Astrocyte (in vitro differentiated cells and primary cell): Measurements from ENCODE around the gene FARS2. TPM values are rescaled to one million over a fixed set of nuclear protein-coding genes. Genes with fewer than 3 reads are reported as not detected.

Experiments used
- DNase-seq: peaks from one replicate; pipeline ENCODE4 v3.0.0-alpha.2; 2010; ENCODE audit warnings: low read depth
- FAIRE-seq: peaks from 2 replicates; lab custom pipeline; 2011; peaks lifted over from hg19 to GRCh38; lab: Jason Lieb, UNC
- H2AFZ ChIP-seq: 2 replicates; pipeline ENCODE4 v1.6.0; 2012; ENCODE audit warnings: low read depth, low read length, inconsistent platforms
- H3K27ac ChIP-seq: 2 replicates; pipeline ENCODE4 v1.5.1; 2011; ENCODE audit warnings: low read depth, low read length, inconsistent platforms
- H3K27me3 ChIP-seq: 2 replicates; pipeline ENCODE4 v1.6.0; 2011; ENCODE audit warnings: low read length, inconsistent platforms; ENCODE audit not compliant: insufficient read depth
- H3K36me3 ChIP-seq: 2 replicates; pipeline ENCODE4 v1.5.1; 2011; ENCODE audit warnings: low read length, inconsistent platforms; ENCODE audit not compliant: insufficient read depth
- H3K4me1 ChIP-seq: 2 replicates; pipeline ENCODE4 v1.5.1; 2011; ENCODE audit warnings: low read length, inconsistent platforms; ENCODE audit not compliant: insufficient read depth
- H3K4me2 ChIP-seq: 2 replicates; pipeline ENCODE4 v1.6.0; 2012; ENCODE audit warnings: low read length, inconsistent platforms
- H3K4me3 ChIP-seq: 2 replicates; pipeline ENCODE4 v1.5.1; 2011; ENCODE audit warnings: low read depth, mild to moderate bottlenecking, low read length, inconsistent platforms; ENCODE audit not compliant: insufficient read depth
- H3K79me2 ChIP-seq: 2 replicates; pipeline ENCODE4 v1.6.0; 2012; ENCODE audit warnings: mild to moderate bottlenecking, low read length, inconsistent platforms; ENCODE audit not compliant: insufficient read depth
- H3K9ac ChIP-seq: 2 replicates; pipeline ENCODE4 v1.6.0; 2012; ENCODE audit warnings: mild to moderate bottlenecking, low read length, inconsistent platforms
- H3K9me3 ChIP-seq: 2 replicates; pipeline ENCODE4 v1.5.1; 2012; ENCODE audit warnings: low read depth, mild to moderate bottlenecking, low read length, inconsistent platforms; ENCODE audit not compliant: insufficient read depth
- H4K20me1 ChIP-seq: 2 replicates; pipeline ENCODE4 v1.6.0; 2012; ENCODE audit warnings: low read length, inconsistent platforms; ENCODE audit not compliant: insufficient read depth
- H3K27ac Mint-ChIP-seq: one replicate; pipeline ENCODE4 v1.8.0; 2021; ENCODE audit warnings: mild to moderate bottlenecking, mixed read lengths; ENCODE audit not compliant: unreplicated experiment
- H3K27me3 Mint-ChIP-seq: one replicate; pipeline ENCODE4 v1.8.0; 2021; ENCODE audit warnings: low read depth, mixed read lengths; ENCODE audit not compliant: unreplicated experiment
- H3K36me3 Mint-ChIP-seq: one replicate; pipeline ENCODE4 v1.8.0; 2021; ENCODE audit warnings: low read depth, mixed read lengths; ENCODE audit not compliant: unreplicated experiment
- H3K4me1 Mint-ChIP-seq: one replicate; pipeline ENCODE4 v1.8.0; 2021; ENCODE audit warnings: low read depth, mixed read lengths; ENCODE audit not compliant: unreplicated experiment
- H3K4me3 Mint-ChIP-seq: one replicate; pipeline ENCODE4 v1.8.0; 2021; ENCODE audit warnings: mild to moderate bottlenecking, moderate library complexity, mixed read lengths; ENCODE audit not compliant: unreplicated experiment
- H3K9me3 Mint-ChIP-seq: one replicate; pipeline ENCODE4 v1.8.0; 2021; ENCODE audit warnings: mild to moderate bottlenecking, mixed read lengths; ENCODE audit not compliant: unreplicated experiment
- EZH2 ChIP-seq: IDR thresholded peaks from 2 replicates; pipeline ENCODE4 v1.6.1; 2012; ENCODE audit warnings: mild to moderate bottlenecking, low read length, inconsistent platforms; ENCODE audit not compliant: insufficient read depth
- total RNA-seq: library from RNA; stranded (reverse); gene quantifications from 2 replicates; pipeline ENCODE4 v1.2.1, GENCODE V29; 2021
- TF ChIP-seq, protein P1 (sequence below): IDR thresholded peaks from 2 replicates; pipeline ENCODE4 v1.5.1; 2011; ENCODE audit warnings: low read depth, mild to moderate bottlenecking, inconsistent platforms, low read length, moderate library complexity; ENCODE audit not compliant: insufficient read depth

FARS2 gene
- total RNA-seq, 1 donor from 2014 or later: 13.3 TPM

DNA sequence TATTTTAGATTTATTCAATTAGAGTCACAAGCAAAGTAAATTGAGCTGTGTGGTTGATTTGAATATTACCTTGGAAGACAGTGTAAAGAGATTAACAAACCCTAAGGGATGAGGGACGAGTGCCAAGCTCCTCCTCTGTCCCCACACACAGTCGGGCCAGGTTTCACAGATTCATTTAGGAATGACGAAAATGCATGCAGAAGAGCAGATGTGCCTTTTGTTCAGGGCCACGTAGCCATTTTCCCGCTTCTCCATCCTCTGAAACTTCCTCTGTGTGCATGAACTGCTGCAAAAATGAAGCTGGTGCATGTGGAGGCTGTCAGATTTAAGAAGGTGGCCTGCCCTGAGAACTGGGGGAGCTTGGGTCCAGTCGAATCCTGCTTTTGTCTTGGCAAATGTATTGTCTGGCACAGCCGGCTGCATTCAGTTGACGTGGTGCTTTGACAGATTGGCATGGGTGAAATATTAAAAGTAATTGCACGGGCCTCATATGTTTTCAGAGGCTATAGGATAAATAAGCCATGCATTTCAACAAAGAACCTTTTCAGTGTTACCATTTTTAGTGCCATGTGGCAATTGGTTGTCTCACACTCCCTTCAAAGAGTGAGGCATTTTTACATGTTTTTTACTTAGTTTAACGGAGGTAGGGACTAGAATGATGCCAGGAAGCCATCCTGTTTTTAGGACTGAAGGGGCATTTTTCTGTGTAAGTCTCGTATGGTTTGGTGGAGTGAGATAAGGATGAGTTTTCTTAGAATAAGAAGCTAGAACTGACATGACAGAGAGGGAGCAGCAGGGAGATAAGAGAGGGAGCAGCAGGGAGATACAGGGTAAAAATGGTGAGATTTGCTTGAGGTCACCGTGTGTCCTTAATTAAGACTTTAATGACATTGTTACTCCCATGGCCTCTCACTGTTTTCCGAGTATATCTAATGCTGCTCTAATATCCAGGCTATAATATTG is 384.3 kb downstream of the FARS2 start:
- Histone ChIP-seq H3K9me3 (peaks cover under 1% of the 10 kb centered on the region), H4K20me1 (no peaks in the 10 kb centered on the region), H3K27ac (no peak overlapping the region), H3K9ac (no peak overlapping the region), H3K4me3 (no peak overlapping the region), H3K79me2 (no peaks in the 10 kb centered on the region), H3K4me1 (no peaks in the 10 kb centered on the region), H3K27me3 (no peaks in the 10 kb centered on the region), H2AFZ (no peak overlapping the region), H3K4me2 (no peak overlapping the region), H3K36me3 (no peaks in the 10 kb centered on the region)
- no peak overlapping the region for H3K27ac Mint-ChIP-seq
- no peak overlapping the region for H3K4me3 Mint-ChIP-seq
- H3K36me3 Mint-ChIP-seq: peaks cover 3% of the 10 kb centered on the region
- no peaks in the 10 kb centered on the region for H3K4me1 Mint-ChIP-seq
- no peak for DNase-seq
- TF ChIP-seq, protein P1, sequence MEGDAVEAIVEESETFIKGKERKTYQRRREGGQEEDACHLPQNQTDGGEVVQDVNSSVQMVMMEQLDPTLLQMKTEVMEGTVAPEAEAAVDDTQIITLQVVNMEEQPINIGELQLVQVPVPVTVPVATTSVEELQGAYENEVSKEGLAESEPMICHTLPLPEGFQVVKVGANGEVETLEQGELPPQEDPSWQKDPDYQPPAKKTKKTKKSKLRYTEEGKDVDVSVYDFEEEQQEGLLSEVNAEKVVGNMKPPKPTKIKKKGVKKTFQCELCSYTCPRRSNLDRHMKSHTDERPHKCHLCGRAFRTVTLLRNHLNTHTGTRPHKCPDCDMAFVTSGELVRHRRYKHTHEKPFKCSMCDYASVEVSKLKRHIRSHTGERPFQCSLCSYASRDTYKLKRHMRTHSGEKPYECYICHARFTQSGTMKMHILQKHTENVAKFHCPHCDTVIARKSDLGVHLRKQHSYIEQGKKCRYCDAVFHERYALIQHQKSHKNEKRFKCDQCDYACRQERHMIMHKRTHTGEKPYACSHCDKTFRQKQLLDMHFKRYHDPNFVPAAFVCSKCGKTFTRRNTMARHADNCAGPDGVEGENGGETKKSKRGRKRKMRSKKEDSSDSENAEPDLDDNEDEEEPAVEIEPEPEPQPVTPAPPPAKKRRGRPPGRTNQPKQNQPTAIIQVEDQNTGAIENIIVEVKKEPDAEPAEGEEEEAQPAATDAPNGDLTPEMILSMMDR: no peak
- no peak for TF ChIP-seq EZH2
- H3K27me3 Mint-ChIP-seq: no peaks in the 10 kb centered on the region
- peaks cover 3% of the 10 kb centered on the region for H3K9me3 Mint-ChIP-seq
- FAIRE-seq: no peak

DNA sequence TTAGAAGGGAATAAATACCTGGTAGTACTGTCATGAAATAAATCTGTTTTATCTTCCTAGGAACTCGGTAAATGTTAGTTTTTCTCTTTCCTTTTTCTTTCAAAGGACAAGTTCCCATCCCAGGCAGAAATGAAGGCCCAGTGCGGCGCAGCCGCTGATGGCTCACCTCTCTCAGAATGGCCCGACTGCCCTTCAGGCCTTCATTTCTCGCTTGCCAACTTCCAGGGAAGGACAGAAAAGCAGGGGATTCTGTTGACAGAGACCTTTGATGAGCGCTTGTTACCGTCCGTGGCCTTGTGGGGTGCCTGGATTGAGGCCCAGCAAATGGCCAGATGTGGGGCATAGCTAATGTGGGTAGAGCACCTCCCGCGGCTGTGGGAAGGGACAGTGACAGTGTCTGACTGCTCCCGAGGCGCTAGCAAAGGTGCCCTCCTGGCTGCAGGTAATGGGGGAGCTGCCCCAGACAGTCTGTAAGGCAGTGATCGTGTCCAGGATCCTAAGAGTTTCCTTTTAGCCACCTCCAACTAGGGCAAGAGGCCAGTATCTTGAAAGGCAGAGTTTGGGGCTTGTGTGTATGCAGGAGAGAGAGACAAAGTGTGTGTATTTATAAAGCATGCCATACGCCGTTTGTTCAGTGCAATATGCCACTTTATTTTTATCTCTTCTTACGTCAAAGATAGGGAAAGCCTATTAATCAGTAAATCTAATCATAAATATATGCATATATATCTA is 391.3 kb downstream of the FARS2 start:
- H3K27me3 ChIP-seq: no peaks in the 10 kb centered on the region
- H3K4me3 ChIP-seq: no peak overlapping the region
- no peak overlapping the region for H3K9ac ChIP-seq
- no peaks in the 10 kb centered on the region for H3K36me3 ChIP-seq
- no peaks in the 10 kb centered on the region for H3K79me2 ChIP-seq
- no peak for TF ChIP-seq EZH2
- TF ChIP-seq, protein P1: no peak
- H3K36me3 Mint-ChIP-seq: peaks cover 8% of the 10 kb centered on the region
- no peak for DNase-seq
- H3K9me3 ChIP-seq: no peaks in the 10 kb centered on the region
- no peak overlapping the region for H3K27ac ChIP-seq
- no peaks in the 10 kb centered on the region for H3K4me1 Mint-ChIP-seq
- H2AFZ ChIP-seq: no peak overlapping the region
- H3K4me3 Mint-ChIP-seq: no peak overlapping the region
- H3K9me3 Mint-ChIP-seq: no peaks in the 10 kb centered on the region
- peaks cover 3% of the 10 kb centered on the region for H3K4me1 ChIP-seq
- H3K27me3 Mint-ChIP-seq: no peaks in the 10 kb centered on the region
- no peak overlapping the region for H3K27ac Mint-ChIP-seq
- H3K4me2 ChIP-seq: no peak overlapping the region
- no peaks in the 10 kb centered on the region for H4K20me1 ChIP-seq
- no peak for FAIRE-seq
